Measurements from ENCODE around the gene BORCS5. TPM values are rescaled to one million over a fixed set of nuclear protein-coding genes. Genes with fewer than 3 reads are reported as not detected.

Gene BORCS5
- total RNA-seq, 2 donors from 2014 or later, result 5.6 to 18.4 TPM

- peaks cover 78% of the 10 kb centered on the region for H3K4me1 ChIP-seq
- peak overlapping the region in 3 of 4 donors; percentile 59 to 81 (median 76) for H3K27ac ChIP-seq
- peak; percentile 67 for ATAC-seq
- no peaks in the 10 kb centered on the region for H3K9me3 ChIP-seq
- no peaks in the 10 kb centered on the region for H3K27me3 ChIP-seq
- H3K36me3 ChIP-seq (replicated peaks in 1 of 2; ENCODE audit: insufficient read depth in 1 of 2, low read depth in 2 of 2), result no peaks in the 10 kb centered on the region
- TF ChIP-seq POLR2A (IDR thresholded peaks at IDR 0.05), result no peak
- TF ChIP-seq, protein P1, sequence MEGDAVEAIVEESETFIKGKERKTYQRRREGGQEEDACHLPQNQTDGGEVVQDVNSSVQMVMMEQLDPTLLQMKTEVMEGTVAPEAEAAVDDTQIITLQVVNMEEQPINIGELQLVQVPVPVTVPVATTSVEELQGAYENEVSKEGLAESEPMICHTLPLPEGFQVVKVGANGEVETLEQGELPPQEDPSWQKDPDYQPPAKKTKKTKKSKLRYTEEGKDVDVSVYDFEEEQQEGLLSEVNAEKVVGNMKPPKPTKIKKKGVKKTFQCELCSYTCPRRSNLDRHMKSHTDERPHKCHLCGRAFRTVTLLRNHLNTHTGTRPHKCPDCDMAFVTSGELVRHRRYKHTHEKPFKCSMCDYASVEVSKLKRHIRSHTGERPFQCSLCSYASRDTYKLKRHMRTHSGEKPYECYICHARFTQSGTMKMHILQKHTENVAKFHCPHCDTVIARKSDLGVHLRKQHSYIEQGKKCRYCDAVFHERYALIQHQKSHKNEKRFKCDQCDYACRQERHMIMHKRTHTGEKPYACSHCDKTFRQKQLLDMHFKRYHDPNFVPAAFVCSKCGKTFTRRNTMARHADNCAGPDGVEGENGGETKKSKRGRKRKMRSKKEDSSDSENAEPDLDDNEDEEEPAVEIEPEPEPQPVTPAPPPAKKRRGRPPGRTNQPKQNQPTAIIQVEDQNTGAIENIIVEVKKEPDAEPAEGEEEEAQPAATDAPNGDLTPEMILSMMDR (IDR thresholded peaks at IDR 0.05), result no peak
- no peak overlapping the region for H3K4me3 ChIP-seq
- WGBS, 2 donors, result 33 to 37% methylated on average over 9 of the region's 9 CpGs
- peak in 1 of 4 donors; percentile 17 for DNase-seq
- intact Hi-C loops (cut with DNase I), result no loop called here
Observed at GRCh38 chr12:12403264-12404248, 46.7 kb downstream of the BORCS5 start.

DNA sequence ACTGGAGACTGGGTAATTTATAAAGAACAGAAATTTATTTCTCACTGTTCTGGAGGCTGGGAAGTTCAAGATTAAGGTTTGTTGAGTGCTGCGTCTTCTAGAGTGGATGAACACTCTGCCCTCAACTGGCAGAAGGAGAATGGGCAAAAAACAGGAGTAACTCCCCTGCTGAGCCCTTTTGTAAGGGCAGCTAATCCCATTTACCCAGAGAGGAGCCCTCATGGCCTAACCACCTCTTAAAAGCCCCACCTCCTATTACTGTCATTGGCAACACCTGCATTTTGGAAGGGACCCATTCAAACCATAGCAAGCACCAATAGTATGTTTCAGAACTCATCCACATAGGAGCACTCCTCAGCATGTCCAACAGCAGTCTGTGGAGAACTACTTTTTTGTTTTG lies 47.4 kb downstream of the BORCS5 start:
- no peak for DNase-seq
- no peak overlapping the region for H3K4me3 ChIP-seq
- H3K27me3 ChIP-seq, result no peaks in the 10 kb centered on the region
- no peaks in the 10 kb centered on the region for H3K36me3 ChIP-seq (replicated peaks in 1 of 2; ENCODE audit: insufficient read depth in 1 of 2, low read depth in 2 of 2)
- H3K27ac ChIP-seq, result peak overlapping the region in 3 of 4 donors; percentile 59 to 81 (median 76)
- H3K9me3 ChIP-seq, result no peaks in the 10 kb centered on the region
- ATAC-seq, result no peak
- TF ChIP-seq POLR2A (IDR thresholded peaks at IDR 0.05), result no peak
- TF ChIP-seq, protein P1 (IDR thresholded peaks at IDR 0.05), result no peak
- intact Hi-C loops (cut with DNase I), result no loop called here
- WGBS, 2 donors, result 88 to 100% methylated on average over 1 of the region's 1 CpG
- peaks cover 70% of the 10 kb centered on the region for H3K4me1 ChIP-seq

DNA sequence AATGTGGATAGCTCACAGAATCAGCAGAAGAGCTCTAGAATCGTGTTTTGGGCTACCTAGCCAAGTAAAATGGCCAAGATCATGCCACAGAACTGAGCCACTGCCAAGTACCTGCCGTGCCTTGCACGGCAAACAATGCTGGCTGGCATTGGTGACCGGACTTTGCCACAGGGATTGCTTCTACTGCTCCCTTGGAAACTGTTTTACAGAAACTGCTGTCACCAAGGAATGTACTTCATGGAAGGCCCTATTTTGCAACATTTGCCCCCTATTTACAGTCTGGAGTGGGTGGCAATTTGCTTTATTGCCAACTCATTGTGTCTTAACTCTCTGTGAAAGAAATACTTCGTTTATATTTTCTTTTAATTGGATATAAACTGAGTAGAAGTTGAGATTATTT lies 49.0 kb downstream of the BORCS5 start:
- Histone ChIP-seq H3K27me3 (no peaks in the 10 kb centered on the region), H3K9me3 (no peaks in the 10 kb centered on the region), H3K27ac (peak overlapping the region; percentile 52 to 81 (median 78)), H3K4me1 (peaks cover 54% of the 10 kb centered on the region), H3K4me3 (no peak overlapping the region), H3K36me3 (replicated peaks in 1 of 2; ENCODE audit: insufficient read depth in 1 of 2, low read depth in 2 of 2) (no peaks in the 10 kb centered on the region)
- ATAC-seq (peak; percentile 93), DNase-seq (peak; percentile 87 to 94 (median 94))
- intact Hi-C loops (cut with DNase I), result no loop called here
- TF ChIP-seq, protein P1 (IDR thresholded peaks at IDR 0.05), result no peak
- TF ChIP-seq POLR2A (IDR thresholded peaks at IDR 0.05), result peak in 1 of 3 donors; percentile 23
- WGBS, 2 donors, result 15 to 20% methylated on average over 5 of the region's 5 CpGs

GRCh38 chr12:12406762-12407161 lies 49.9 kb downstream of the BORCS5 start:
- no peak overlapping the region for H3K4me3 ChIP-seq
- no peak for DNase-seq
- H3K27me3 ChIP-seq, result no peaks in the 10 kb centered on the region
- intact Hi-C loops (cut with DNase I), result no loop called here
- no peak for ATAC-seq
- TF ChIP-seq POLR2A (IDR thresholded peaks at IDR 0.05), result no peak
- TF ChIP-seq, protein P1 (IDR thresholded peaks at IDR 0.05), result no peak
- H3K36me3 ChIP-seq (replicated peaks in 1 of 2; ENCODE audit: insufficient read depth in 1 of 2, low read depth in 2 of 2), result no peaks in the 10 kb centered on the region
- H3K4me1 ChIP-seq, result peaks cover 51% of the 10 kb centered on the region
- H3K27ac ChIP-seq, result peak overlapping the region; percentile 56 to 81 (median 78)
- H3K9me3 ChIP-seq, result no peaks in the 10 kb centered on the region

All from body of pancreas (tissue), 4 donors.